Fibroblast of skin of right quadriceps (primary cell): ENCODE results near the gene TMEM164.
A peak's percentile ranks its signal among the peaks of the same experiment; 100 is the strongest.

Source experiments
- DNase-seq: peaks from one replicate; pipeline ENCODE4 v3.0.0-alpha.2; 2013

TMEM164 gene

DNA sequence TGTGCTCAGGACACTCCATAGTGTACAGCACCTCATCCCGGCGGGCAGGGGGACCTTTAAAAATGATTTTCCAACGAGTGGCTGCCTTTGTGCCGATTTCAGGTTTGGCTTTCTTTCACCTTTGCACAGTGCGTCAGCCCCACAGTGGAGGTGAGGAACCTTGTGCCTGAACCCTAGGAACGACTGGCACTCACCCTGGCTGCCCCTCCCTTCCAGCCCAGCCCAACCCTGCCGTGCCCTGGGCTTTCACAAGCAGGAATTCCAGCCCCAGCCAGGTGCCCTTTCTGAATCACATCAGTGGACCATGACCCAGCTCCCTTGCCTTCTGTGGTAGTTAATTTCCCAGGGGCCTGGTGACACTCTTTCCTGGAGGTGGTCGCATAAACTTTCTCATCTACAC is 1.3 kb downstream of the TMEM164 start:
- no peak for DNase-seq

DNA sequence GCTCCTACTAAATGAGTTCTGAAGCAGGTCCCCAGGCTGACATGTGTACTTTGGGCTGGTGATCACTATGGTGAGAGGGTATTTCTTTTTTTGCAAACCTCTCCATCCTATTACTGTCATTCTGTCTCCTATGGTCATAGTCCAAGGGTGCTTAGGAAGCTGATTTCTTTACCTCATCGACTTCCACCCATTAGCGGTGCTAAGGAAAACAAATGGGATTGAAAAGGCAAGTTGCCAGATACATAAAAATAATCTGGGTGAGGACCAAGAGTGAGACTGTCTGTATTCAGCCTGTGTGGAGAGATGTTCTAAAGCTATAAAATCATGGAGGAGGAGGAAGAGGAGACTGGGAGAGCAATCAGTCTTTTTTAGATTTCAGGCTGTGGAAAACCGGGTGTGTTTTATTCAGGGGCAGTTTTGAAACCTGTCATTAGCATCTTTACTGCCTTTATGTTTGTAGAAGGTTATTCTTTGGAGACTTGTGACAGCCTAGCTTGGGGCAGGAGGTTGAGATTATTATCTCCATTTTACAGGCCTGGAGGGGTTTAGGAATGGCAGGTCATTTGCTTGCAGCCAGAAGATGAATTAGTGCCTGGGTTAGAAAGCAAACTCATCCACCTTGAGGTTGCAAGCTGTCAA is 1.9 kb downstream of the TMEM164 start:
- no peak for DNase-seq

DNA sequence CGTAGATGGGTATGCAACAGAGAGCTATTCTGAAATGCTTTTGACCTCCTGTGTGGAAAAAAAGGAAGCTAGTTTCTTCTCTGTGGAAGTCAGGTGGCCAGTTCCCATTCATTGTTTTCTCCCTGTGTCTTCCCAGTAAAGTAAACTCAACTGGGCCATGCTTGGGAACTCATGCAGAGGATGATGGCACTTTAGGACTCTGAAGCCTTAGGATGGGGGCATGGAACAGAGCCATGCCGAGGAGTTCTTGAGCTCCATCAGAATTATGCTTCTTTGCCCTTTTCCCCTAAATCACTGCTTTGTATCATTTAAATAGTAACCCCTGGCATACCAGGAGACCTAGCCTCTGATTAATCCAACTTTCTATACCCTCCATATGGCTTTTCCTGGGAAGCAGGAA is 3.2 kb downstream of the TMEM164 start:
- DNase-seq, result no peak

DNA sequence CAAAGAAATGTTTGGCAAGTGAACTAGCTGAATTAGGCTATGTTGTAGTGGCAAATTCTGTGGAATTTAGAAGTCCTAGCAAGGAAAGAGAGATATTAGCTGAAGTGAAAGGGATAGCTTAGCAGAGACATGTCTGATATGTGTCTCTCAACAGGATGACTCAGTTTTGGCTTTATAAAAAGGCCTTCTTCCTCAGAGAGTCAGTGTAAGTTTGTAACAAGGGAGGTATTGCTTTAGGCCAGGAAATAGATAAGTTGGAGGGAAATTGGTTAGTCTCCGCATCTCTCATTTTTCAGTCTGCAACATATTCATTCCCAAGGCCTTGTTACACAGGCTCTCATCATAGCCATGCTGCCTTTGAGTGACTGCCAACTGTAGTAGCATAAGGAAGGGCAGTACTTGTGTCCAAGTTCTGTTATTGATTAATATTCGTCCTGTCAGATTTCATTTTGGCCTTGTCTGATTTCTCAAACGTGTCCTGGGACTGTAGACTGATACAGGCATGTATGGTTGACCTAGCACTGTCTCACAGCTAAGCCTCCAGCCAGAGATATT is 4.0 kb downstream of the TMEM164 start:
- DNase-seq, result peak; percentile 7

DNA sequence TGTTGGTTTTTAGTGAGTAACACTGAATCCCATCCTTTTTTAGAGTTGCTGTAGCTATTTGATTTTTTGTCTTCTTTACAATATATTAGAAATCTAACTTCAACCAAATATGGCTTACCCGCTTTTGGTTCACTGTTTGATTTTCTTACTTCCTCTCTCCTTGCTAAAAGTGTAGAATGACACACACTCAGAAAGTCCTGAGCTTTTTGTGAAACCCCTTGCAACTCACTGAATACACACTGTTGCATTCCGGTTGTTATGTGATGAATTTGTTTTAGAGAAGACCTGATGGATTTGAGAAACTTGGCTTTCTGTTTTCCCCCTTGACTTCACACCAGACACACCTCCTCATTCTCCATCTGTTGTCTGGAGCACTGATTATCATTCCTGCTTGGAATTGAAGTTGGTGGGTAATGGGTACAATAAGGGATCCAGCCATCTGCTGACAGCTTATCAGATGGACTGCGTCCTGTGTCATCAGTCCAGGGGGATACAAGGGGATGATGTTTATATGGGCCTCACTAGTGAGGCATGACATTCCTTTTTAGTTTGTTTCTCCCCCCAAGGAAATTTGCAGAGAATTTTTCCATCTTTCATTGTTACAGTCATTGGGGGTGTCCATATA is 5.2 kb downstream of the TMEM164 start:
- DNase-seq, result no peak

DNA sequence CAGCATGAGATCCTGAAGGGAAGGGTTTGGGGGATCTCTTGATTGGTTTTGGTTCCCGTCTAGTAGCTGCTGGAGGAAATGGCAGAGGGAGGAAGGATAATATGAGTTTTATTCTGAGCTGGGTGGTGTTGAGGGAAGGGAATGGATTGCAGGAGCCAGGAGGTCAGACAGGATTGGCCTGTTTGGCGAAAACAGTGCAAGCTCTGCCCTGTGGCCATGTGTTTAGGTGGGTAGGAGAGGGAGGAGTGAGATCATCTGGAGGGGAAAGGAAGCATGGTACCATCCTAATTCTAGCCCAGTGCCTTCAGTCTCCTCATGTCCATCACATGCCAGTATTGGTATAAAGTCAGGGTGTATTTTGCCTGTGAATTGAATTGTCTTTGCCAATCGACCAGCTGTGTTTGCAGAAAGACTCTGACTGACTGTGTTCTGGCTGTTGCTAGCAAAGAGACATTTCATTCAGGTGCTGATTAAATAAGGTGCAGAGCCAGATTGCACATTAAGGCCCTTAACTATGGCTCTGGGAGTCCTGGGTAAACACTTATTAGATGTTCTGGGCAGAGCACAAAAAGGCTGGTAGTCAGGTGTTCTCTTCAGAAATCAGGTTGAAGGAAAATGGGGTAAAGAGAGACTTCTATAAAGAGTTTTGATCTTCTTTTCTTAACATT is 10.0 kb downstream of the TMEM164 start:
- no peak for DNase-seq

DNA sequence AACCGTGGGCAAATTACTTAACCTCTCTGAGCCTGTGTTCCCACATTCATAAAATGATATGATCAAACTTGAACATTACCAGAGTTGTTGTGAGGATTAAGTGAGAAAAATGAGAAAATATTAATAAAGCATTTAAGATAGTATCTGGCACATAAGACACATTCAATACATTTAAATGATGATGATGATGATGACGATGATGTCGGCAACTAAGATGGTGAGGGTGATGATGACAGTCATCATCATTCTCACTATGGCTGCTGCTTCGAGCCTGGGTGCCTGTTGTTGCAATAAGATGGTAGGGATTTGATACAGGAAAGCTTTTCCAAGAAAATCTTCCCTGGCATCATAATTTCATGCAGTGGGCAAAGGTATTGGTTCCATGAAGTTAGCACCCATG is 11.1 kb downstream of the TMEM164 start:
- no peak for DNase-seq

DNA sequence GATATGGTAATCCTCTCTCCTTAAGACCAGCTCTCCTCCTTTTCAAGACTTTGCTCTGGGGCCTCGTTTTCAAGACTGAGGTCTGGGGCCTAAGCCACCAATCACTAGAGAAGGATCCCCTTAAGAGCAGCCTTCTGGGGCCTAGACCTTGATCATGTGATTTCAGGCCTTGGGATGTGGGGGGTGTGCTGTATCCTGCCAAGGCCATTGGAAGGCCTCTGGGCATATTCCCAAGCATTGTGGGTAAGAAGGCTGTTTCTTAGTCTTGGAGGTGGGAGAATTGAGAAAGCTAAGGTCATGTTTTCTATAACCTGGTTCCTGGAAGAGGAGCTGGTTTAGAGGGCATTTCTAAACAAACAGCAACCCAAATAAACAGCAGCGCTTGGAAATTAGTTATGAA is 12.1 kb downstream of the TMEM164 start:
- no peak for DNase-seq

DNA sequence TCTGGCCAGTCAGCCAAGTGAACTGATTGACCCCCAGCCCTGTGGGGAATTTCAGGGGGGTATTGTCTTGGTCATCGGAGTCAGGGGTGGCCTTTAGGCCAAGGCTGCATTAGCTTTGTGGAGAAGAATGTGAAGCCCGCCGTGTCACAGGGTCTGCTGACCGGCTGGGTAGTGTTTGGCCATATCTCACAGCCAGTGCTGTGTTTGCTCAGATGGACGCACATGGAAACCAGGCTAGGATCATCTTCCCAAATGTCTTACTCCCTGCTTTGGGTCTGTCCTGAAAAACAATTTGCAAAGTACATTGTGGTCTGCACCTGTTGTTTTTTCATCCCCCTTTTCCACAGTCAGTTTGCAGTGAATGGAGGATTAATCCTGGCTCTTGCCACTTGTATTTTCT is 13.0 kb downstream of the TMEM164 start:
- no peak for DNase-seq

DNA sequence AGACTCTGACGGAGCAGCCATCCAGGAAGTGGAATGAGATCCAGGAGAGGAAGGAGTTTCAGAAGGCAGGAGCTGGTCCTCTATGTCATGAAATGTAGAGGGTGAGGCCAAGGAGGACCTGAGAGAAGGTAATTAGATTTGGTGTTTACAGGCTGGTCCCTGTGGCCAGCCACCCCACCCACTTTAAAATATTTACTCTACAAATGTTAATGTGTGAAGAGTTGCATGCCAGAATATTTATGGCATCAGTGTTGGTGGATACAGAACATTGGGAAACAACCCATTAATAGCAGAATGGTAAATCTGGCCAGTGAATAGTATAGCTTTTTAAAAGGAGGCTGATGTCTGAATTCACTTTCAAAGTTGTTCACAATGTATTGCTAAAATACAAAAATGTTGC is 17.6 kb downstream of the TMEM164 start:
- no peak for DNase-seq

DNA sequence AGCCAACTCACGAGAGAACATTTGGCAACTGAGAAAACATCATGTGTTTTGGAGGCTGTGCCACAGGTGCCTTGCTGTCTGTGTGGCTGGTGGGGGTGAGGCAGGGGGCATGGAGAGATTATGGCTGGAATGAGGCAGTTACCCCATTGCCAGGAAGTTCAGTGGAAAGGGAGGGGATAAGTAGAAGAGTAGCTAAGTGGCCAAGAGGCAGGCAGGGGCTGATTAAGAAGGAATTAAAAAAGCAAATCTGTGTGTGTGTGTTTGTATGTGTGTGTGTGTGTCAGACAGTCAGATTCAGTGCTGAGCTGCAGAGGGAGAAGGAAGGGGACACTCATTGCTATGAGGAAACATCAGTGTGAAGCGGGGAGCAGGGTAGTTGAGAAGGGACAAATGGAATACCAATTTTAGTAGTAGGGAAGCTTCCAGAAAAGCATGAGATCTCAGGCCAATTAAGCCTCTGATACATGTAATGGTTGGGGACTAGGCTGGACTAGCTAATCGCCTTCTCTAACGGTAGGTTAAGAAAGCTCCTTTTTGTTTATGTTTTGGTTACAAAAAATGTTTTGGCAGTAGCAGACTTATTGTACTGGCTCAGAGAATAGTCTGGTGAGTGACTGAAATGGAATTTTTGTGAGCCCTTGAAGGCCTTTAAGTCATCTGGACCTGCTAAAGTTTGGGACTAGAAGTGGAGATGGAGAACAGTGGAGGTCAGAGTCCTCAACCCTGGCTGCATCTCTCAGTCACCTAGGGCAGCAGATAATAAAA is 18.5 kb downstream of the TMEM164 start:
- DNase-seq, result peak; percentile 38

DNA sequence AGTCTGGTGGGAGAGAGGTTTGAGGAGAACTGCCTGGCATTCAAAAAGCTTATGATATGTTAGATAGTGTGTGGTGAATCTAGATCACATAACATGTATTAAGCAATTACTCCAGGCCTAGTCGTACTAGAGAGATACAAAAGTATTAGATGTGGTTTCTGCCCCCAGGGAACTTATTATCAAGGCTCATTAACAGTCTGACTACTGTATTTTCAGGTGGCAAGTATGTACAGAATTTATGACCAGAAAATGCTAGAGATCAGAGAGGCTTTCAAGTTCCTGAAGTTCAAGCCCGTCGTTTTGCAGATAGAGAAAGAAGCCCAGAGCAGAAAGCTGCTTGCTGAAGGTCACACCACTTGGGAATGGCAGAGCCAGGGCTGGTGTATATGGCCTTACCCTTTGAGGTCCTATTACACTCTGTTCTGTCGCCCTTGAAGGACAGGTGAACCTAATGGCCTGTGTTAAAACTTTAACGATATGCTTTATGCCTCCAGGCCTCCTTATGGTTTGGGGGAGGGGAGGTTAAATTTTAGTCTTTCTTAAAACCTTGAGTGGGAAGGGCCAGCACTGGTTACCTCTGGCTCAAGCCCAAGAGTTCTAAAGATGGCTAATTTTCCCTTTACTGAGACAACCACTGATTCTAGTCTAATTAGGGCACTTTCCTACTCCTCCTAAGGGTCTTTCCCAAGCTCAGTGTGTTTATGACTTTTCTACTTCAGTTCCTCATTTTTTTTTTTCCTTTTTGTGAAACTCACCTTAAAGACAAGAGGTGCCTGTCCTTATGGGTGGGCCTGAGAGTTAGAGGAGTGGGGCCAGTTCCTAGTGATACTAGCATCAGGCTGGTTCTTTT is 19.9 kb downstream of the TMEM164 start:
- no peak for DNase-seq

DNA sequence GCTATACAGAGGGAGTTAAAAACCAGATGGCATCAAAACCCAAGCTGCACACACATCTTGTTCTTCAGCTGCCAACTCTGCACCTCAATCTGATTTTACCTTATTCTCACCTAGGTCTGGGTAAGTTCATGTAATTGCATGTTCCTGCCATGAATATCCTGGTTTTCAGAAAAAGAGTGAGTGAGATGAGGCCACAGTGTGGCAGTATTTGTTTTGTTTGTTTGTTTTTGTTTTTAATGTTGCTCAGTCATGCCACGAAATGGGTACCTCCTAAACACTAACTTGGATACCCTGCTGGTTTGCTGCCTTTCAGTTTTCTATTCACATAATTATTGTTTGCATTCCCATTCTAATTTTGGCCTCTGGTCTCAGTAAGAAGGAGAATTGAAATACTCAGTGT is 22.5 kb downstream of the TMEM164 start:
- no peak for DNase-seq

DNA sequence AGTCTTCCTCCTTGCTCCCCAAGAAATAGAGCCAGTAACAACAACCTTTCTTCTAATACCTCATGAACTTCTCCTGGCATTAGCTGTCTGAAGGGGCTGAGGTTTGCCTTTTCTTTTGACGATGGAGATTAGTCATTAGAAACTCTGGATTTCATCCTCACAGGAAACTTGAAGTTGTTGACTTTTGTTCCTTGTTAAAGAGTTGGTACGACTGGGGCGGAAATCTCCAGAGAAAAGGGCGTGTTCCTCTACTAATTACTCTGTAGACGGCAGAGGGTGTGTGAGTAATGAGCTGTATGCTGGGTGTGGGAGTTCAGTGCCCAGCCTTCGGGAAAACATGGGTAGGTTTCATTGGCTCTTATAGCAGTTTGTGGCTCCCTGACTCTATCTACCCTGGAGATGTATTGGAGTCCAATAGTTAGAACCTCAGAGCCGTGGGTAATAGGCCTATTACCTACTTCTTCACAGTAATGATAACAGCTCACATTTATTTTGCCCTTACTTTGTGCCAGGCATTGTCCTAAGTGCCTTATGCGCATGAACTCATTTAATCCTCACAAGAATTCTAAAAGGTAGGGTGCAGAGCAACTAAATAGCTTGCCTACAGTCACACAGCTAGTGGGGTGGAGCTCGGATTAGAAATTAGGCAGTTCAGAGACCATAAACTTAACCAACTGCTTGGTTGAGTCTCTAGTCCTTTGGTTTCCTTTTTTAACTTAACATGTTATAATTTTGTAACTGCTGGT is 23.4 kb downstream of the TMEM164 start:
- DNase-seq, result no peak

DNA sequence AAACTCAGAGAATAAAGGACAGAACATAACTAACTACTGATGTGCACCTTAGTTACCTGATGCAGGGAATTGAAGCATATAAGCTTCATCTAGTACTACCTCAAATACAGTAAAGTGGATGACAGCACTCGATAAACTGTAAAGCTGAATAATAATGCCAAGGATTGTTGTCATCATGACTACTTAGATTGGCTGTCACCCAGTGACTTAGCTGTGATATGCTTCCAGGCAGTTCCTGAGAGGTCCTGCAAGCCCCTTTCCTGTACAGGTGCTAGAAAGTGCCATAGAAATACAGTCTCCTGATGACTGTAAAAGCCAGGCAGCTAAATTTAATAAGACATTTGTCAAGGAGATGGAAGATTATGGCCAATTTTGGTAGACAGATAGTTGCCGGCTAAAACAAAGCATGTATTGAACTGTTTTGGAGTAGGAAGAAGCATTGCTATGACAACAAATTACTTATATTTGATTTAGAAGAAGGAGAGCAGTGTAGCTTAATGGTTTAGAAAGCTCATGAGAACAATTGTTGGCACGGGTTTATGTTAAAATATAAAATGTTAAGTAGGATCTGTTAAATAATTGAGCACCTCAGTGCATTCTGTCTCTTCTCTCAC is 29.7 kb downstream of the TMEM164 start:
- no peak for DNase-seq

DNA sequence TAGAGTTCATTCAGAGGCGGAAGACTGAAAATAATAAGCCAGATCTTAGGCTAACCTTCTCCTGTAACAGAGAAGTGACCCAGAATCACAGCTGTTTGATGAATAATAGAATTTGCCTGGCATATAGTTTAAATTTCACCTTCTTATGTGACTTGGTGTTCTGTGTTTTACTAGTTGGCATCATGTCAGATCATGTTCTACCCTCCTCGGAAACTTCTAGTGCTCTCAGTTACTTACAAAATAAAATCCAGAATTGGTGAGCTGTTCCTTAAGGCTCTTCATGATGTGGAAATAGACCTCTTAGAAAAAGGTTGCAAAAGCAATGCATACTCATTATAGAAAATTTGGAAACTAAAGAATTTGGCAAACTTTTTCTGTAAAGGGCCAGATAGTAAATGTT is 31.1 kb downstream of the TMEM164 start:
- no peak for DNase-seq

DNA sequence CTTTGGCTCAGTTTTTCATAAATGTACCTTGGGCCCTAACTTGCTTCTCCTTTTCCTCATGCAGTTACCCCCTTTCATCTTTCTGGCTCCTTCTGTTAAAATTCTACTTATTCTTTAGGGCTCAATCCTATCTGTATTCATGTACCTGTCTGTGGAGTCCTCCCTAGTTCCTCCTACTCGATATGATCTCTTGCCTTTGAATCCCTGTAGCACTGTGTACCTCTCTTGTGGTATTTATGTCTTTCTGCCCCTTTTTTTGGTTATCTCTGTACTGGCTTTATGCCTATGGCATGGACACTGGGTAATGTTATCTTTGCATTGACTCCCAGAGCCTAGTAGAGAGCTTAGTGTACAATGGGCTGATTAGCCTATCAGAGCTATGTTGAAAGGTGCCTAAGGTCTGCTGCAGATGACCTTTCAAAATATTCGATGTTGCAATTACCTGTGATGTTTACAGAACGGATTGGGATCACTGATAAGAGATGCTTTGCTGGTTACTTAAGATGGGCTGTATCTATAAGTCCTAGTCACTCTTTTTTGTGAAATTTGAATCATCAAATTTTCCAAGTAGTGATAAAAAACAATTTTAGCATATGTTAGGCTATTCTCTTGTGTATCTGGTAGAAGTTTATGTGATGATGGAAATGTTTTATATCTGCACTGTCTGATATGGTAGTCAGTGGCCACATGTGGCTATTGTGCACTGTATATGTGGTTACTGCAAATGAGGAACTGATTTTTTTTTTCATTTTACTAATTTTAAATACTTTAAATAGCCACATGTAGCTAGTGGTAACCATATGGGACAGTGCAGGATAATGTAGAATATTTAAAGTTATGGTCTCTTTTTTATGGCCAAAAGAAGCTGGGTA is 33.5 kb downstream of the TMEM164 start:
- no peak for DNase-seq

DNA sequence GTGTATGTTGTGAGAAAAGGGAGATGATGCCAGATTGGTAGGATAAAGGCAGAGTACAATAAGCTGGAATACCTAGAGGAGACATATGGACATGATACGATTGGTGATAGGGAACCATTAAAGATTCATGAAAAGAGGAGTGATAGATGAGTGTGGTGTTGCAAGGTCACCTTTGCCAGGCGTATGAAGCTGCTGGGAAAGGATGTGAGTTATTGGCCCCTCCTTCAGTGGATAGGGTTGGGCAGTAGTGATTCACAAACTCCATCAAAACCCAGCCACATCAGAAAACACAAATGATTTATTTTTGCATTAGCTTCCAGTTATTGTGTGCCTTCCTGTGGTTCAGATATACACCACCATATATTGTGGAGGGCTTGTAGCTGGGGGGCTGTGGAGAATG is 34.3 kb downstream of the TMEM164 start:
- DNase-seq, result no peak

DNA sequence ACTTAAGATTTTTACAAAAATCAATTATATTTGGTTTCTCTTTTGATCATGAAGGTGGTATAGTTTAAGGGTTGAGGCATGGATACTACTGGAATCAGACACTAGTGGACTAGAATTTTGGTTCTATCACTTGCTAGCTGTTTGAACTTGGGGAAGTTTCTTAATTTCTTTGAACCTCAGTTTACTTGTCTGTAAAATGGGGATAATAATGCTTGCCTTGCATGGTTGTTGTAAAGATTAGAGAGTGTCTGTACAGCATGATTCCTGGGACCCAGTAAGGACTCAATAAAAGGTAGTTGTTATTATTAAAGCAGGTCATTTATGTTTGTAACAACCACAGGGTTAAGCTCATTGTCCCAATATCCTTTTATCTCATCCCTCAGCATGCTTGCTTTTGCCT is 36.0 kb downstream of the TMEM164 start:
- DNase-seq, result no peak

DNA sequence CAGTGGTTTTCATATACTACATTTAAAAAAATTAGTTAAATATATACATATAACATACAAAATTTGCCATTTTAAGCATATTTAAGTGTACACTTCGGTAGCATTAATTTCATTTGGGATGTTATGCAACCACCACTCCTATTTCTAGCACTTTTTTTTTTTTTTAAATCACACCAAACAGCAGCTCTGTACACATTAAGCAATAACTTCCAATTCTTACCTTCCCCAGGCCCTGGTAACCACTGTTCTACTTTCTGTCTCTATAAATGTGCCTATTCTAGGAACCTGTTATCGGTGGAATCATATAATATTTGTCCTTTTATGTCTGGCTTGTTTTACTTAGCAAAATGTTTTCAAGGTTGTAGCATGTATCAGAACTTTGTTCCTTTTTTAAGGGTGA is 39.1 kb downstream of the TMEM164 start:
- no peak for DNase-seq
